ENCODE measurements around the gene IL17RE.
"Not testable (repeated sequence)": the region's sequence is repeated elsewhere in the genome, so short reads cannot be mapped to it uniquely, and the experiment has no call there.

- TF ChIP-seq POLR2A, CTCF, POLR2AphosphoS5, EP300 (IDR thresholded peaks at IDR 0.05): not testable (repeated sequence)
Observed at GRCh38 chr3:9876255-9876654, 26.4 kb upstream of the IL17RE start.
